Measurements from ENCODE around the gene KIF26B.

DNA sequence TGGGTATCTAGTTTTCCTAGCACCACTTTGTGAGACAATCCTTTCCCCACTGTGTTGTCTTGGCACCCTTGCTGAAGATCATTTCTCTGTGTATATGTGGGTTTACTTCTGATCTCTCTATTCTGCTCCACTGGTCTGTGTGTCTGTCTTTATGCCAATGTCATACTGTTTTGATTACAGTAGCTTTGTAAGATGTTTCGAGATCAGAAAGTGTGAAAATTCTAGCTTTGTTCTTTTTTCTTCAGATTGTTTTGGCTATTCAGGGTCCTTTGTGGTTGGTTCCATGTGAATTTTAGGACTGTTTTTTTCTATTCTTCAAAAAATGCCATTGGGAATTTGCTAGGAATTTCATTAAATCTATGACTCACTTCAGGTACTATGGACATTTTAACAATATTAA is 116.2 kb downstream of the KIF26B start:
- TF ChIP-seq, protein P1, sequence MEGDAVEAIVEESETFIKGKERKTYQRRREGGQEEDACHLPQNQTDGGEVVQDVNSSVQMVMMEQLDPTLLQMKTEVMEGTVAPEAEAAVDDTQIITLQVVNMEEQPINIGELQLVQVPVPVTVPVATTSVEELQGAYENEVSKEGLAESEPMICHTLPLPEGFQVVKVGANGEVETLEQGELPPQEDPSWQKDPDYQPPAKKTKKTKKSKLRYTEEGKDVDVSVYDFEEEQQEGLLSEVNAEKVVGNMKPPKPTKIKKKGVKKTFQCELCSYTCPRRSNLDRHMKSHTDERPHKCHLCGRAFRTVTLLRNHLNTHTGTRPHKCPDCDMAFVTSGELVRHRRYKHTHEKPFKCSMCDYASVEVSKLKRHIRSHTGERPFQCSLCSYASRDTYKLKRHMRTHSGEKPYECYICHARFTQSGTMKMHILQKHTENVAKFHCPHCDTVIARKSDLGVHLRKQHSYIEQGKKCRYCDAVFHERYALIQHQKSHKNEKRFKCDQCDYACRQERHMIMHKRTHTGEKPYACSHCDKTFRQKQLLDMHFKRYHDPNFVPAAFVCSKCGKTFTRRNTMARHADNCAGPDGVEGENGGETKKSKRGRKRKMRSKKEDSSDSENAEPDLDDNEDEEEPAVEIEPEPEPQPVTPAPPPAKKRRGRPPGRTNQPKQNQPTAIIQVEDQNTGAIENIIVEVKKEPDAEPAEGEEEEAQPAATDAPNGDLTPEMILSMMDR (IDR thresholded peaks at IDR 0.05): no peak
- TF ChIP-seq POLR2A (IDR thresholded peaks at IDR 0.05): no peak
